IMR-90 (cell line): ENCODE measurements around the gene SLC19A2.

Experiments used
- BHLHE40 ChIP-seq: fragments of 150-350 bp; IDR thresholded peaks from 2 replicates; pipeline ENCODE4 v1.6.1; 2016; ENCODE audit warnings: mild to moderate bottlenecking, low read depth, low read length
- CHD1 ChIP-seq: IDR thresholded peaks from 2 replicates; pipeline ENCODE4 v1.6.1; 2012; ENCODE audit warnings: low read depth, low read length, improper control_type of control experiment
- FOS ChIP-seq: fragments of 150-350 bp; IDR thresholded peaks from 2 replicates; pipeline ENCODE4 v1.6.1; 2016; ENCODE audit warnings: low read depth, low read length
- MAFK ChIP-seq: IDR thresholded peaks from 2 replicates; pipeline ENCODE4 v1.6.1; 2012; ENCODE audit warnings: low read depth, low read length, improper control_type of control experiment
- MXI1 ChIP-seq: IDR thresholded peaks from 2 replicates; pipeline ENCODE4 v1.6.1; 2012; ENCODE audit warnings: low read depth, mild to moderate bottlenecking, low read length, moderate library complexity, borderline replicate concordance
- NFE2L2 ChIP-seq: fragments of 150-350 bp; IDR thresholded peaks from 2 replicates; pipeline ENCODE4 v1.6.1; 2016; ENCODE audit warnings: low read depth, mild to moderate bottlenecking, low read length
- POLR2A ChIP-seq: IDR thresholded peaks from 2 replicates; pipeline ENCODE4 v1.6.1; 2012; ENCODE audit warnings: mild to moderate bottlenecking, low read depth, low read length
- RAD21 ChIP-seq: IDR thresholded peaks from 2 replicates; pipeline ENCODE4 v1.6.1; 2012; ENCODE audit warnings: low read length, improper control_type of control experiment
- RCOR1 ChIP-seq: IDR thresholded peaks from 2 replicates; pipeline ENCODE4 v1.6.1; 2012; ENCODE audit warnings: mild to moderate bottlenecking, low read length, improper control_type of control experiment; ENCODE audit not compliant: insufficient replicate concordance
- RFX5 ChIP-seq: IDR thresholded peaks from 2 replicates; pipeline ENCODE4 v1.8.0; 2012; ENCODE audit warnings: low read depth, mild to moderate bottlenecking, low read length, moderate library complexity
- SMC3 ChIP-seq: fragments of 150-350 bp; IDR thresholded peaks from 2 replicates; pipeline ENCODE4 v1.6.1; 2016; ENCODE audit warnings: low read depth, mild to moderate bottlenecking, antibody characterized with exemption, low read length, moderate library complexity
- TF ChIP-seq, protein P1 (sequence below): conservative IDR thresholded peaks from 2 replicates; pipeline ENCODE4 v1.5.1; 2012; ENCODE audit warnings: mild to moderate bottlenecking, low read depth, low read length, improper control_type of control experiment
- TF ChIP-seq, protein P2 (sequence below): fragments of 150-350 bp; IDR thresholded peaks from 2 replicates; pipeline ENCODE4 v1.6.1; 2016; ENCODE audit warnings: low read depth, mild to moderate bottlenecking, low read length, moderate library complexity, borderline replicate concordance
- TF ChIP-seq, protein P3 (sequence below): fragments of 150-350 bp; IDR thresholded peaks from 2 replicates; pipeline ENCODE4 v1.6.1; 2017; ENCODE audit warnings: mild to moderate bottlenecking, antibody characterized with exemption, low read length, low read depth

DNA sequence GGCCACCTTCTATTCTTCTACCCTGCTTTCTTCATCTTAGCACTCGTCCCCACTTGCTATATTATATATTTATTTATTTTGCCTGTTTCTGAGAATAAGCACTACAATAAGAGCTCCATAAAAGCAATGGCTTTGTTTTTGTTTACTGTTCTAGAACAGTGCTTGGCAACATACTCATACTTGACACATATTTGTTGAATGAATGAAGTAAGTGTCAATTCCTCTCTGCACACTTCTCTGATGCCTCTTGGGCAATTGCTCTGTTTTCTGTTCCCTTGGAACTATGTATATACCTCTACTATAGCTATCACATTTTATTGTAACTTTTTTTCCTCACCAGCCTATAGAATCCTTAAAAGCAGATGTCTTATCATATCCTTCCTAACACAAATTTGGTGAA lies 7.5 kb upstream of the SLC19A2 start:
- TF ChIP-seq, protein P1, sequence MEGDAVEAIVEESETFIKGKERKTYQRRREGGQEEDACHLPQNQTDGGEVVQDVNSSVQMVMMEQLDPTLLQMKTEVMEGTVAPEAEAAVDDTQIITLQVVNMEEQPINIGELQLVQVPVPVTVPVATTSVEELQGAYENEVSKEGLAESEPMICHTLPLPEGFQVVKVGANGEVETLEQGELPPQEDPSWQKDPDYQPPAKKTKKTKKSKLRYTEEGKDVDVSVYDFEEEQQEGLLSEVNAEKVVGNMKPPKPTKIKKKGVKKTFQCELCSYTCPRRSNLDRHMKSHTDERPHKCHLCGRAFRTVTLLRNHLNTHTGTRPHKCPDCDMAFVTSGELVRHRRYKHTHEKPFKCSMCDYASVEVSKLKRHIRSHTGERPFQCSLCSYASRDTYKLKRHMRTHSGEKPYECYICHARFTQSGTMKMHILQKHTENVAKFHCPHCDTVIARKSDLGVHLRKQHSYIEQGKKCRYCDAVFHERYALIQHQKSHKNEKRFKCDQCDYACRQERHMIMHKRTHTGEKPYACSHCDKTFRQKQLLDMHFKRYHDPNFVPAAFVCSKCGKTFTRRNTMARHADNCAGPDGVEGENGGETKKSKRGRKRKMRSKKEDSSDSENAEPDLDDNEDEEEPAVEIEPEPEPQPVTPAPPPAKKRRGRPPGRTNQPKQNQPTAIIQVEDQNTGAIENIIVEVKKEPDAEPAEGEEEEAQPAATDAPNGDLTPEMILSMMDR, result no peak
- TF ChIP-seq RFX5, result no peak
- TF ChIP-seq POLR2A, result no peak
- no peak for TF ChIP-seq FOS
- TF ChIP-seq, protein P2, sequence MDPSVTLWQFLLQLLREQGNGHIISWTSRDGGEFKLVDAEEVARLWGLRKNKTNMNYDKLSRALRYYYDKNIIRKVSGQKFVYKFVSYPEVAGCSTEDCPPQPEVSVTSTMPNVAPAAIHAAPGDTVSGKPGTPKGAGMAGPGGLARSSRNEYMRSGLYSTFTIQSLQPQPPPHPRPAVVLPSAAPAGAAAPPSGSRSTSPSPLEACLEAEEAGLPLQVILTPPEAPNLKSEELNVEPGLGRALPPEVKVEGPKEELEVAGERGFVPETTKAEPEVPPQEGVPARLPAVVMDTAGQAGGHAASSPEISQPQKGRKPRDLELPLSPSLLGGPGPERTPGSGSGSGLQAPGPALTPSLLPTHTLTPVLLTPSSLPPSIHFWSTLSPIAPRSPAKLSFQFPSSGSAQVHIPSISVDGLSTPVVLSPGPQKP, result no peak
- TF ChIP-seq MAFK, result no peak
- no peak for TF ChIP-seq SMC3
- TF ChIP-seq BHLHE40, result no peak
- no peak for TF ChIP-seq RAD21
- no peak for TF ChIP-seq RCOR1
- TF ChIP-seq, protein P3, sequence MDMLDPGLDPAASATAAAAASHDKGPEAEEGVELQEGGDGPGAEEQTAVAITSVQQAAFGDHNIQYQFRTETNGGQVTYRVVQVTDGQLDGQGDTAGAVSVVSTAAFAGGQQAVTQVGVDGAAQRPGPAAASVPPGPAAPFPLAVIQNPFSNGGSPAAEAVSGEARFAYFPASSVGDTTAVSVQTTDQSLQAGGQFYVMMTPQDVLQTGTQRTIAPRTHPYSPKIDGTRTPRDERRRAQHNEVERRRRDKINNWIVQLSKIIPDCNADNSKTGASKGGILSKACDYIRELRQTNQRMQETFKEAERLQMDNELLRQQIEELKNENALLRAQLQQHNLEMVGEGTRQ, result no peak
- TF ChIP-seq CHD1, result no peak
- TF ChIP-seq NFE2L2, result no peak
- TF ChIP-seq MXI1, result no peak
